IPS-15b (cell line): ENCODE data around the gene HDAC10.

Experiments used
- H3K27me3 ChIP-seq: one replicate; pipeline ENCODE4 v1.6.1; 2013; ENCODE audit warnings: low read length; ENCODE audit not compliant: control insufficient read depth, insufficient read depth
- H3K36me3 ChIP-seq: one replicate; pipeline ENCODE4 v1.6.1; 2013; ENCODE audit warnings: low read length; ENCODE audit not compliant: control insufficient read depth, insufficient read depth
- H3K4me1 ChIP-seq: one replicate; pipeline ENCODE4 v1.6.1; 2013; ENCODE audit warnings: mild to moderate bottlenecking, low read length; ENCODE audit not compliant: control insufficient read depth, insufficient read depth
- H3K4me3 ChIP-seq: one replicate; pipeline ENCODE4 v1.5.1; 2013; ENCODE audit warnings: low read depth, low read length
- H3K9ac ChIP-seq: one replicate; pipeline ENCODE4 v1.6.1; 2013; ENCODE audit warnings: low read depth, mild to moderate bottlenecking, low read length
- H3K9me3 ChIP-seq: one replicate; pipeline ENCODE4 v1.6.1; 2013; ENCODE audit warnings: mild to moderate bottlenecking, low read length; ENCODE audit not compliant: control insufficient read depth, insufficient read depth

Gene HDAC10

DNA sequence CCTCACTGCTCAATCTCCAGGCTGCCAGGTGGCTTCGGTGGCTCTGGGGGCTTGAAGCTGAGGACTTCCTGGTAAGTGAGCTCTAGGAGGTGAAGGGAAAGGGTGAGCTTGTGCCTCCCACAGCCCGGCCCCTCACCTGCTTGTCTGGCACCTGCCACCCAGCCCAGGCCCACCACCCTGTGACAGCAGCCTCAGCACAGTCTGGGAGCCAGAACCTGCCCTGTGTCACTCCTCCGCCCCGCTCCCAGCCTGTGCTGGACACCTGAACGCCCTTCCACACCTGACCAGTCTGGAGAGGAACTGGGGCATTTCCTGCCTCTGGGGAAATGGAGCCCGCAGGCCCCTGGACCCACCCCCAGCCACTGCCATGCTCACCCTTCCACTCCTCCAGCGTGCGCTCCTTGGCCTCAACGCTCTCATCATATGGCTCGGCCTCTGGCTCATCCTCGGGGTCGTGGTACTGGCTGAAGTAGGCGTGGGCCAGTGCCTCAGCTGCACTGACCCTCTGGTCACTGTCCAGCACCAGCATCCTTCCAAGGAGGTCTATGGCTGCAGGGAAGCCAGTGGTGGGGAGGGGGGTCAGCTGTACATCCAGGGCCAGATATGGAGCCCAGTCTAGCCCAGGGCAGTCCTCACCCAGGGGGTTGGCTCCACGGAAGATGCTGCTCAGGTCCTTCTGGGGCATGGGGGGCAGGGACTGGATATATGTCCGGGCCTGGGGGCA, 14.0 kb upstream of the HDAC10 start:
- no peak overlapping the region for H3K4me3 ChIP-seq
- peaks cover 11% of the 10 kb centered on the region for H3K4me1 ChIP-seq
- no peaks in the 10 kb centered on the region for H3K36me3 ChIP-seq
- peaks cover 28% of the 10 kb centered on the region for H3K27me3 ChIP-seq
- H3K9me3 ChIP-seq, result no peaks in the 10 kb centered on the region
- no peak overlapping the region for H3K9ac ChIP-seq

DNA sequence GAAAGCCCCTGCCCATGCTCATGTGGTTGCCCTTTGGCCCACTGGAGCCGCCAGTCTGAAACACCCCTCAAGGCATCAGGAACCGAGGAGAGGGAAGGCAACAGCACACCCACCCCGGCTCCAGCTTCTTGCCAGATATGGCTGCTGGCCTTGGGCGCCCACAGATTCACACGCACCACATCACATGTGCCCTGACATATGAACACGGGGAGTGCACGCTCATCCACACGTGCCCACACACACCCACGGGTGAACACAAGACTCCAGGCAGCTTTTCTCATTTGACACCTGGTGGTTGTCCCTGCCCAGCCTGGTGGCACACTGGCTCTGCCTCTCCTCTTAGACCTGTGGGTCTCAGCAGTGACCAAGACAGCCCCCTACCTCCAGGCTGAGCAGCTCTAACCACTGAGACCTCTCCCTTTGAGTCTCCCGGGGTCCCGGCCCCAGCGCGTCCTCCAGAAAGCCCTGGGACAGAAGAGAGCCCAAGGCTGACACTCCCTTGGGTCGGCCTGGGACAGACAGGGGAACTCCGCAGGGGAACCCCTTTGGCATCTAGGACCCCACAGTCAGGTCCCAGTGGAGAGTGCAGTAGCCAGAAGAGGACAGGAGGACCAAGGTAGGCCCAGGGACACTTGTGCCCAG, 13.2 kb upstream of the HDAC10 start:
- peaks cover 23% of the 10 kb centered on the region for H3K27me3 ChIP-seq

DNA sequence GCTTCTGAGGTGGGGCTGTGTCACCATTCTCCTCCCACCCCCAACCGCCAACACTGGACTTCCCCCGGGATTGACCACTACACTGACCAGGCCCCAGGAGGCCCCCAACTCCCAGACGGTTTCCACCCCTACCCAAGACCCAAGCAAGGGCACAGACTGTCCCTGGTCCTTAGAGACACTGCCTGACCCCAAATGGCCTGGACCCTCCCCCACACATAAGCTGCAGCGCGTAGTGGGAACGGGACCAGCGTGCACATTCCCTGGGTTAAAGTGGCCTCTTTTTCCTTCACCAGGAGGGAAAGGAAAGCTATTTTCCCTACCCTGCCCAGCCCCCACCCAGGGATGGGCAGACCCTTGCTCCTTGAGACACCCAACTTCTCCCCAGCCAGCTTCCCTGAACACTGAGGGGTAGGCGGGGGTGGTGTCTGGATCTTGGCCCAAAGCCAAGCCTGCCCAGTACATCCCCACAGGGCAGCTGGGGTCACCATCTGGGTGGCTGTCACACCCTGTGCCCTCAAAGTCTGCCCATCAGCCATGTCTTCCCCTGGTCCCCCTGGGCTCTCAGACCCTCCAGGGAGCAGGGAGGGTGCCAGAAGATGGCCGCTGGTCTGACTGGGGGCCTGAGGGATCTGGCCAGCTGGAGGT, 12.0 kb upstream of the HDAC10 start:
- Histone ChIP-seq H3K4me1 (peaks cover 11% of the 10 kb centered on the region), H3K9ac (no peak overlapping the region), H3K27me3 (peaks cover 11% of the 10 kb centered on the region), H3K9me3 (no peaks in the 10 kb centered on the region), H3K36me3 (no peaks in the 10 kb centered on the region), H3K4me3 (no peak overlapping the region)

More for the DNA sequence above, 13.2 kb upstream of the HDAC10 start:
- no peak overlapping the region for H3K4me3 ChIP-seq
- no peaks in the 10 kb centered on the region for H3K9me3 ChIP-seq
- H3K4me1 ChIP-seq, result peaks cover 11% of the 10 kb centered on the region
- H3K9ac ChIP-seq, result no peak overlapping the region
- H3K36me3 ChIP-seq, result no peaks in the 10 kb centered on the region

DNA sequence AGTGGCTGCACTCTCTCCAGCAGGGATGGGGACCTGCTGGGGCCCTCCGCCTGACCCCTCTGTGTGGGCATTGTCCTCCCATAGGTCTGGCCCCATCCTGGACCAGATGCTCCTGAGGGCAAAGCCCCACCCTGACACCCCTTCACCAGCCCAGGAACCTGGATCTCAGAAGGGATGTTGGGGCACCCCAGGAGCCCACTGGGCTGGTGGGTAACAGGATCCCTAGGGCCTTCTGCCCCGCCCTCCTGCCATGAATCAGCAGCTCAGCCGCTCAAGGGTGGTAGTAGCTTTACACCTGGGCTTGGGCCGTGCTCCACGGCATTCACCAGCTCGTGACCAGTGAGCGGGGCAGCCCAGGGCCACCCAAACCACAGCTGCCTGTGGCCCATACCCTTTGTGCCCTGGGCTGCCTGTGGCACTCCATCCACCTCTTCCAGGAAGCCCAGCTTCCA, 11.4 kb upstream of the HDAC10 start:
- no peaks in the 10 kb centered on the region for H3K36me3 ChIP-seq
- peaks cover 11% of the 10 kb centered on the region for H3K4me1 ChIP-seq
- no peak overlapping the region for H3K9ac ChIP-seq
- H3K4me3 ChIP-seq, result peak overlapping the region; percentile 37
- no peaks in the 10 kb centered on the region for H3K9me3 ChIP-seq
- peaks cover 10% of the 10 kb centered on the region for H3K27me3 ChIP-seq

DNA sequence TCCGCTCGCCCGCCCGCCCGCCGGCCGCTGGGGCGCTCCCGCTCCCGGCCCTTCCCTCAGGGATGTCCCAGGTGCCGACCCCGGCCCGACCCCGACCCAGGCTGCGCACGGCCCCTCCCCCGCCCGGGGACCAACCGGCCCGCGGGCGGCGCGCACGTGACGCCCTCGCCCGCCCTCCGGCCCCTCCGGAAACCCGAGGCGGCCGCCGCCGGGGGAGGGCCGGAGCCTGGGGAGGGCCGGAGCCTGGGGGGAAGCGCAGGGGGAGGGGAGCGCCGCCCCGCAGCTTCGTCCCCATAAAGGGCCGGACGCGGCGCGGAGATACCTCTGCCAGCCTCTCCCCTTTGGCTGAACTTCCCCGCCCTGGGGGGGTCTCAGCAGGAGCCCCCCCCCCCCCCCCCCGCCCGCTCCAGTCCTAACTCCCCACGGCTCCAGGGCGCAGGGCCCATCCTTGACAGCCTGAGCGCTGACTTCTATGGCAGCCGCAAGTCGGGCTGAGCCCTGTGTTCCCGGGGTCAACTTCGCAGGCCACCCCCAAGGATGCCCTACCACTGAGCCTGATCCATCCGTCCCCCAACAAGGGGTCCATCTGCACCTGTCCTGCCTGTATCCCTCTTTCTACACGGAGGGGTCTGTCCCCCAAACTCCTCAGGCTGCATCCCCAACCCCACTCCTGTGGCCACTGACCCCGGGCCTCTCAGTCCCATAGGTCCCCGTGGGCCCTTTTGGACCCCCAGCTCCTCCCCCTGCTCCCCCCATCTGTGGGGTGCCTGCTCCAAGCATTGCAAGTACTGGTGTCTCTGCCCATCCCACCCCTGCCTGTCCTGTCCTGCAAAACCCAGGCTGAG, 10.8 kb upstream of the HDAC10 start, which contains the start of gene MAPK12:
MAPK12 (minus strand) TSS at position 69 of the 845 bp plus-strand sequence. CDS start 174 bp downstream, outside the sequence.
- H3K27me3 ChIP-seq, result peaks cover 7% of the 10 kb centered on the region
- H3K4me1 ChIP-seq, result peaks cover 11% of the 10 kb centered on the region
- H3K36me3 ChIP-seq, result peaks cover 5% of the 10 kb centered on the region
- no peaks in the 10 kb centered on the region for H3K9me3 ChIP-seq
- H3K9ac ChIP-seq, result peak within 1 kb of the TSS; percentile 47
- H3K4me3 ChIP-seq, result peak within 1 kb of the TSS; percentile 63

DNA sequence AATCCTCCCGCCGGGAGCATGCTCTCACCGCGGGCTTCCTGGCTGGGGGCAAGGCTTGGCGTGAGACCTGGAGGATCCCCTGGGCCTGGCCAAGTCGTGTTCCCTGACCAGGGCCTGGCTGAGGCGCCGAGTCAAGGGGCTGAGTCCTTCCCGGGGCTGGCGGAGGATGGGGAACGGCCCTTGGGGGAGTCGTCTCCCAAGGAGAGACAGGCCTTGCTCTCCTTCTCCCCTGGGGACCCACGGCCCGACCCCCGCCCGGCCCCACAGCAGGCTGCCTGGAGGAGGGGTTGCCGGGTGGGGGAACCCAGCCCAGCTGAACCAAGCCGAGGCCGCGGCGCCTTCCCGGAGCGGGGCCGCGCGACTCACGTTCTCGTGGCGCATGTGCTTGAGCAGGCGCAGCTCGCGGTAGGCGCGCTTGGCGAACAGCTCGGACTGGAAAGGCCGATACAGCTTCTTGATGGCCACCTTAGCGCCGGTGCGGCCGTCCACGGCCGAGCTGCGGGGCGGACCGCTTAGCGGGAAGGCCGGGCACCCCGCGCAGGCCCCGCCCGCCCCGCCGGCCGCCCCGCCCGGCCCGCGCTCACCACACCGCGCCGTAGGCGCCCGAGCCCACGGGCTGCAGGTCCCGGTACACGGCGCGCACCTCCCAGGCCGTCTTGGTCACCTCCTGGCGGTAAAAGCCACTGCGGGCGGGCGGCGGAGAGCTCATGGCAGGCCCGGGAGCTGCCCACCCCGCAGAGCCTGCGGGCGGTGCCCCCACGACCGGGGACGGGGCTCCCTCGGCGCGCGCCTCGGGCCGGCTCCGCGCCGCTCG, 9.9 kb upstream of the HDAC10 start:
- H3K27me3 ChIP-seq, result no peaks in the 10 kb centered on the region
- H3K9me3 ChIP-seq, result no peaks in the 10 kb centered on the region
- peak overlapping the region; percentile 63 for H3K4me3 ChIP-seq
- peaks cover 11% of the 10 kb centered on the region for H3K4me1 ChIP-seq
- peaks cover 10% of the 10 kb centered on the region for H3K36me3 ChIP-seq
- peak overlapping the region; percentile 47 for H3K9ac ChIP-seq

DNA sequence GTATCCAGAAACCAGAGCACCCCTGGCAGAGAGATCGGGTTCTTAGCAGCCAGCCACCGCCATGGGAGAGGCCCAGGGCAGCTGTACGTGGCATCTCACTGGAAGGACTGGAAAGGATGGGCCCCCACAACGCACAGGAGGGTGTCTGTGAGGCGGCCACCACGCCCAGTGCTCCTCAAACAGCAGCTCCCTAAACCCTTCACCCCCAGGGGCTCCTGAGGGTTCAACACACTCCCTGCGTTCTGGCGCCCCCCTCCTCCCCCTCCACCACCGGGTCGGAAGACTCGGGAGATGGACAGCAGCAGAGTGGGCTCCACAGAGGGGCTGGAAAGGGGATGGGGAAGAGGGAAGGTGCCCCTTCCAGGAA, 9.4 kb upstream of the HDAC10 start:
- H3K9me3 ChIP-seq, result no peaks in the 10 kb centered on the region
- H3K4me3 ChIP-seq, result peak overlapping the region; percentile 63
- H3K9ac ChIP-seq, result peak overlapping the region; percentile 47
- peaks cover 11% of the 10 kb centered on the region for H3K4me1 ChIP-seq
- no peaks in the 10 kb centered on the region for H3K27me3 ChIP-seq
- H3K36me3 ChIP-seq, result peaks cover 13% of the 10 kb centered on the region

DNA sequence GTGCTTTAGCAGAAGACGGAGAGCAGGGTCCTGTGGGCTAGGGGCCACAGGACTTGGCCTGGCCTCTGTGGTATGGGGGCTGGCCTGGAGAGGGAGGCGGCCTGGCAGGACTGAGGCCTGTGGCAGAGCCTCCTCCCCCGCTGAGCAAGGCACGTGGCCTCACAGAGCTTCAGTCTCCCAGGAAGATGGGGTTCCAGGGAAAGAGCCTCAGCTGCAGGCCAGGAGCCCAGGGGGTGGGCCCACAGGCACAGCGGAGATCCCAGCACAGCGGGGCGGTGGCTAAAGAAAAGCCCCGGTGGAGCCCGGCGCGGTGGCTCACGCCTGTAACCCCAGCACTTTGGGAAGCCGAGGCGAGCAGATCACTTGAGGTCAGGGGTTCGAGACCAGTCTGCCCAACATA, 8.2 kb upstream of the HDAC10 start:
- H3K36me3 ChIP-seq, result peaks cover 22% of the 10 kb centered on the region
- no peaks in the 10 kb centered on the region for H3K27me3 ChIP-seq
- no peak overlapping the region for H3K4me3 ChIP-seq
- H3K9ac ChIP-seq, result no peak overlapping the region
- H3K9me3 ChIP-seq, result no peaks in the 10 kb centered on the region
- H3K4me1 ChIP-seq, result peaks cover 11% of the 10 kb centered on the region

DNA sequence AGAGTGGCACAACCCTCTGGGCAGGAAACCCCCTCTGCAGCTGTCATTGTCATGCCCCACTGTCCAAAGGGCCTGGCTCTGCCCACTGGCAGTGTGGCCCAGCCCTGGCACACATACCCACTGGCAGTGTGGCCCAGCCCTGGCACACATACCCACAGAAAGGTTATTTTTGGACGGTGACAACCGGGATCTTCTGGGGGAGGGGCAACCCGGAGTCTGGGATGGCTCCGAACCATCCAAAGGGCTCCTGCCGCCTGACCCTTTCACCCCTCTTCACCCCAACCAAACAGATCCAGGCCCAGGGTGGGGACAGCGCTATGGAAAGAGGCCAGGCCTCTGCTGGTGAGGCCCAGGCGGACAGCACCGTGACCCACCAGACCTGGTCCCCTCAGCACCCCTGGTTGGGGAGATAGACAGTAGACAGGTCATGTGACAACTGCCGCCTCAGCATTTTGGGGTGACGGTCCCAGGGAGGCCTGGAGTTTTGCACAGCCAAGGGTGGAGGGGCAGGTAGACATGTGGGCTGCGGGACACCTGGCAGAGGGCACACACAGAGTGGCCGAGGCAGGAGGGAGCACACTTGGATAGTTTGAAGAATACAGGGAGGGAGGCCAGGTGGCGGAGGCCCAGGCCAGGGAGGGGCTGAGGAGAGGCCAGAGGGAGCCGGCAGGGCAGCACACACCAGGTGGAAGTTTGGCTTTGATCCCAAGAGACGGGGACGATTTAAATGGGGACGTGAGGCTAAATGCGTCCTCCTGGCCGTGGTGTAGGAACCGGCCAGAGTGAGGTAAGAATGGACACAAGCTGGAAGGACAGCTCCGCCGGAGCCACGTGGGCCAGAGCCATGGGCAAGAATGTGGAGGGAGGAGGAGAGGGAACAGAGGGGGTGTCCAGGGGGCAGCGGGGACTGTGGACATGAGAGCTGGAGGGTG, 7.6 kb upstream of the HDAC10 start:
- H3K27me3 ChIP-seq, result no peaks in the 10 kb centered on the region
- no peaks in the 10 kb centered on the region for H3K9me3 ChIP-seq
- H3K9ac ChIP-seq, result no peak overlapping the region
- H3K4me3 ChIP-seq, result no peak overlapping the region
- peaks cover 22% of the 10 kb centered on the region for H3K36me3 ChIP-seq
- peaks cover 11% of the 10 kb centered on the region for H3K4me1 ChIP-seq
